ENCODE results near the gene MKLN1. TPM values are rescaled to one million over a fixed set of nuclear protein-coding genes. Genes with fewer than 3 reads are reported as not detected.
"Not testable (repeated sequence)": the region's sequence is repeated elsewhere in the genome, so short reads cannot be mapped to it uniquely, and the experiment has no call there.

MKLN1 gene
- polyA plus RNA-seq, 1 donor from 2014 or later: 15.9 TPM

DNA sequence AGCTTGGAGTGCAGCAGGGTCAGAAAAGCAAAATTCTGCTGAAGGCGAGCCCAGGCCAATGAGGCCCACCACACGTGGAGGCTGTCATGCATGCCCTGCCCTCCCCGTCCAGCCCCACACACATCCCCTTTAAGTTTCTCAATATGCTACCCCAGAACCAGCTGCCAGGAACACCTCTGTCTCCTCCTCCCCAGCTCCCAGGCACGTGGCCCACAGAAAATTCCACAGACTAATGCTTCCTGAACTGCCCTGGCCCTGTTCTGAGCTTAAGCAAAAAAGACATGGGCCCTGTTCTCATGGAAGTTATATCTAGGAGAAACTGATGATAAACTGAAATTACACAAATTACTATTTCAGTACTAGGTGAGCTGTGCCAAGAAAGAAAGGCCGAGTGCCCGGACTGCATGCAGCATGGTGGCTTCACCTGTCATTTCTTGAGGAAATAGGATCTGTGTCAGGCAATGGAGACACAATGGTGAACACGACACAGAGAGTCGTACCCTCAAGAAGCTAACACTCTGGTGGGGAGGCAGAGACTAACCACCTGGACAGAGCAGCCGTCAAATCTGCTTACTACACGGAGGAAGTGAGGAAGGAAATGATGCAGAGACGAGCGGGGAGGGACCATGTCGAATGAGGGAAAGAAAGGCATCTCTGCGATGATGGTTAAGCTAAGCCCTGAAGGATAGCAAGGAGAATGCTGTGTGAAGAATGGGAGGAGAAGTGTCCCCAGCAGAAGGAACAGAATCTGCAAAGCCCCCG lies 184.3 kb downstream of the MKLN1 start:
- Histone ChIP-seq H3K36me3 (ENCODE audit: insufficient read depth, low read length) (no peaks in the 10 kb centered on the region), H3K27ac (ENCODE audit: low read length) (no peak overlapping the region), H3K4me3 (ENCODE audit: low read length) (no peak overlapping the region), H4K20me1 (ENCODE audit: insufficient read depth) (no peaks in the 10 kb centered on the region), H3K27me3 (ENCODE audit: insufficient read depth, low read depth, low read length) (no peaks in the 10 kb centered on the region), H2AFZ (ENCODE audit: low read depth, low read length) (no peak overlapping the region), H3K4me2 (ENCODE audit: low read length) (no peak overlapping the region), H3K79me2 (replicated peaks; ENCODE audit: insufficient read depth, low read length) (no peaks in the 10 kb centered on the region), H3K9me3 (ENCODE audit: low read length) (no peaks in the 10 kb centered on the region), H3K9me2 (ENCODE audit: insufficient read depth, low read length) (no peaks in the 10 kb centered on the region), H3F3A (ENCODE audit: insufficient read depth, low read length, poor library complexity, severe bottlenecking) (no peaks in the 10 kb centered on the region), H3K9ac (ENCODE audit: low read length) (no peak overlapping the region)
- no peak for TF ChIP-seq EZH2 (IDR thresholded peaks at IDR 0.05; ENCODE audit: borderline replicate concordance, insufficient read depth, low read length, poor library complexity, severe bottlenecking)
- no peak for TF ChIP-seq EP300 (conservative IDR thresholded peaks at IDR 0.05; ENCODE audit: poor library complexity, severe bottlenecking)
- no peak for TF ChIP-seq REST (IDR thresholded peaks at IDR 0.05; ENCODE audit: borderline replicate concordance)

GRCh38 chr7:131513245-131514061 lies 185.8 kb downstream of the MKLN1 start:
- H3F3A ChIP-seq (ENCODE audit: insufficient read depth, low read length, poor library complexity, severe bottlenecking): no peaks in the 10 kb centered on the region
- TF ChIP-seq POLR2AphosphoS5 (IDR thresholded peaks at IDR 0.05) (peak; percentile 34), MXI1 (conservative IDR thresholded peaks at IDR 0.05; ENCODE audit: poor library complexity, severe bottlenecking) (no peak), SMC3 (conservative IDR thresholded peaks at IDR 0.05; ENCODE audit: poor library complexity) (peak; percentile 80), EP300 (conservative IDR thresholded peaks at IDR 0.05; ENCODE audit: poor library complexity, severe bottlenecking) (no peak), RAD21 (conservative IDR thresholded peaks at IDR 0.05) (peak; percentile 85), EZH2 (IDR thresholded peaks at IDR 0.05; ENCODE audit: borderline replicate concordance, insufficient read depth, low read length, poor library complexity, severe bottlenecking) (no peak), TAF1 (IDR thresholded peaks at IDR 0.05; ENCODE audit: low read depth) (no peak), REST (IDR thresholded peaks at IDR 0.05; ENCODE audit: borderline replicate concordance) (no peak)
- TF ChIP-seq, protein P1, sequence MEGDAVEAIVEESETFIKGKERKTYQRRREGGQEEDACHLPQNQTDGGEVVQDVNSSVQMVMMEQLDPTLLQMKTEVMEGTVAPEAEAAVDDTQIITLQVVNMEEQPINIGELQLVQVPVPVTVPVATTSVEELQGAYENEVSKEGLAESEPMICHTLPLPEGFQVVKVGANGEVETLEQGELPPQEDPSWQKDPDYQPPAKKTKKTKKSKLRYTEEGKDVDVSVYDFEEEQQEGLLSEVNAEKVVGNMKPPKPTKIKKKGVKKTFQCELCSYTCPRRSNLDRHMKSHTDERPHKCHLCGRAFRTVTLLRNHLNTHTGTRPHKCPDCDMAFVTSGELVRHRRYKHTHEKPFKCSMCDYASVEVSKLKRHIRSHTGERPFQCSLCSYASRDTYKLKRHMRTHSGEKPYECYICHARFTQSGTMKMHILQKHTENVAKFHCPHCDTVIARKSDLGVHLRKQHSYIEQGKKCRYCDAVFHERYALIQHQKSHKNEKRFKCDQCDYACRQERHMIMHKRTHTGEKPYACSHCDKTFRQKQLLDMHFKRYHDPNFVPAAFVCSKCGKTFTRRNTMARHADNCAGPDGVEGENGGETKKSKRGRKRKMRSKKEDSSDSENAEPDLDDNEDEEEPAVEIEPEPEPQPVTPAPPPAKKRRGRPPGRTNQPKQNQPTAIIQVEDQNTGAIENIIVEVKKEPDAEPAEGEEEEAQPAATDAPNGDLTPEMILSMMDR (IDR thresholded peaks at IDR 0.05; ENCODE audit: poor library complexity, severe bottlenecking): peak; percentile 92
- H3K79me2 ChIP-seq (replicated peaks; ENCODE audit: insufficient read depth, low read length): no peaks in the 10 kb centered on the region
- no peaks in the 10 kb centered on the region for H3K9me3 ChIP-seq (ENCODE audit: low read length)
- no peak overlapping the region for H3K9ac ChIP-seq (ENCODE audit: low read length)
- H2AFZ ChIP-seq (ENCODE audit: low read depth, low read length): peak overlapping the region; percentile 19
- H3K36me3 ChIP-seq (ENCODE audit: insufficient read depth, low read length): no peaks in the 10 kb centered on the region
- H3K4me2 ChIP-seq (ENCODE audit: low read length): no peak overlapping the region
- H3K9me2 ChIP-seq (ENCODE audit: insufficient read depth, low read length): no peaks in the 10 kb centered on the region
- no peak overlapping the region for H3K27ac ChIP-seq (ENCODE audit: low read length)
- no peaks in the 10 kb centered on the region for H3K27me3 ChIP-seq (ENCODE audit: insufficient read depth, low read depth, low read length)
- no peak overlapping the region for H3K4me3 ChIP-seq (ENCODE audit: low read length)
- H4K20me1 ChIP-seq (ENCODE audit: insufficient read depth): no peaks in the 10 kb centered on the region

- H3K9me3 ChIP-seq (ENCODE audit: low read length); H4K20me1 ChIP-seq (ENCODE audit: insufficient read depth); H3K9me2 ChIP-seq (ENCODE audit: insufficient read depth, low read length); H3K27ac ChIP-seq (ENCODE audit: low read length); H3K36me3 ChIP-seq (ENCODE audit: insufficient read depth, low read length); H3F3A ChIP-seq (ENCODE audit: insufficient read depth, low read length, poor library complexity, severe bottlenecking); H3K4me3 ChIP-seq (ENCODE audit: low read length); H3K4me2 ChIP-seq (ENCODE audit: low read length); H3K9ac ChIP-seq (ENCODE audit: low read length); H3K79me2 ChIP-seq (replicated peaks; ENCODE audit: insufficient read depth, low read length); H3K27me3 ChIP-seq (ENCODE audit: insufficient read depth, low read depth, low read length); H2AFZ ChIP-seq (ENCODE audit: low read depth, low read length): not testable (repeated sequence)
Observed at GRCh38 chr7:131515471-131515870, 187.8 kb downstream of the MKLN1 start.
